Measurements from ENCODE around the gene UQCR11.

The UQCR11 gene

GRCh38 chr19:1577929-1578618 lies 27.2 kb downstream of the UQCR11 start:
- Histone ChIP-seq H3K9ac (ENCODE audit: low read length) (no peak overlapping the region), H3K27me3 (ENCODE audit: low read depth, low read length) (no peaks in the 10 kb centered on the region), H3K4me2 (ENCODE audit: low read length) (no peak overlapping the region), H3K4me3 (ENCODE audit: low read length) (no peak overlapping the region), H3K36me3 (replicated peaks; ENCODE audit: low read depth, low read length) (peaks cover 42% of the 10 kb centered on the region), H3K4me1 (ENCODE audit: low read length) (no peaks in the 10 kb centered on the region), H3K27ac (ENCODE audit: low read length) (no peak overlapping the region), H2AFZ (ENCODE audit: low read depth, low read length) (no peak overlapping the region), H3K9me3 (ENCODE audit: insufficient read depth, low read length) (no peaks in the 10 kb centered on the region), H3K79me2 (ENCODE audit: low read length) (no peaks in the 10 kb centered on the region), H4K20me1 (ENCODE audit: insufficient read depth, low read length) (no peaks in the 10 kb centered on the region)
- no peak for TF ChIP-seq CTCF (IDR thresholded peaks at IDR 0.05; ENCODE audit: low read depth, low read length)
- TF ChIP-seq EZH2phosphoT487 (IDR thresholded peaks at IDR 0.05; ENCODE audit: low read depth), result no peak

GRCh38 chr19:1577090-1577928 lies 28.0 kb downstream of the UQCR11 start:
- Histone ChIP-seq H3K27me3 (ENCODE audit: low read depth, low read length) (no peaks in the 10 kb centered on the region), H3K36me3 (replicated peaks; ENCODE audit: low read depth, low read length) (peaks cover 37% of the 10 kb centered on the region)

GRCh38 chr19:1576242-1577089 lies 28.8 kb downstream of the UQCR11 start:
- Histone ChIP-seq H3K27me3 (ENCODE audit: low read depth, low read length) (no peaks in the 10 kb centered on the region), H3K9ac (ENCODE audit: low read length) (no peak overlapping the region), H3K36me3 (replicated peaks; ENCODE audit: low read depth, low read length) (peaks cover 33% of the 10 kb centered on the region), H3K4me2 (ENCODE audit: low read length) (no peak overlapping the region), H3K79me2 (ENCODE audit: low read length) (no peaks in the 10 kb centered on the region), H3K9me3 (ENCODE audit: insufficient read depth, low read length) (no peaks in the 10 kb centered on the region), H3K4me3 (ENCODE audit: low read length) (no peak overlapping the region), H2AFZ (ENCODE audit: low read depth, low read length) (no peak overlapping the region), H3K27ac (ENCODE audit: low read length) (no peak overlapping the region), H3K4me1 (ENCODE audit: low read length) (no peaks in the 10 kb centered on the region), H4K20me1 (ENCODE audit: insufficient read depth, low read length) (no peaks in the 10 kb centered on the region)
- TF ChIP-seq EZH2phosphoT487 (IDR thresholded peaks at IDR 0.05; ENCODE audit: low read depth) (no peak), CTCF (IDR thresholded peaks at IDR 0.05; ENCODE audit: low read depth, low read length) (no peak)

More at GRCh38 chr19:1577090-1577928, 28.0 kb downstream of the UQCR11 start:
- Histone ChIP-seq H3K4me3 (ENCODE audit: low read length) (no peak overlapping the region), H3K4me1 (ENCODE audit: low read length) (no peaks in the 10 kb centered on the region), H3K9me3 (ENCODE audit: insufficient read depth, low read length) (no peaks in the 10 kb centered on the region), H4K20me1 (ENCODE audit: insufficient read depth, low read length) (no peaks in the 10 kb centered on the region), H3K27ac (ENCODE audit: low read length) (no peak overlapping the region), H2AFZ (ENCODE audit: low read depth, low read length) (no peak overlapping the region), H3K79me2 (ENCODE audit: low read length) (no peaks in the 10 kb centered on the region), H3K9ac (ENCODE audit: low read length) (no peak overlapping the region), H3K4me2 (ENCODE audit: low read length) (no peak overlapping the region)
- TF ChIP-seq EZH2phosphoT487 (IDR thresholded peaks at IDR 0.05; ENCODE audit: low read depth), result no peak
- TF ChIP-seq CTCF (IDR thresholded peaks at IDR 0.05; ENCODE audit: low read depth, low read length), result no peak
